Bronchial epithelial cell (primary cell): ENCODE results near the gene LIPE. TPM values are rescaled to one million over a fixed set of nuclear protein-coding genes. Genes with fewer than 3 reads are reported as not detected.

Experiments used
- DNase-seq: peaks from one replicate; pipeline ENCODE4 v3.0.0-alpha.2; 2010; ENCODE audit warnings: low read depth
- FAIRE-seq: peaks from 2 replicates; lab custom pipeline; 2011; peaks lifted over from hg19 to GRCh38; lab: Jason Lieb, UNC
- H3K27me3 ChIP-seq: 2 replicates; pipeline ENCODE4 v1.5.1; 2011; ENCODE audit warnings: low read length; ENCODE audit not compliant: control insufficient read depth, insufficient read depth
- H3K36me3 ChIP-seq: 2 replicates; pipeline ENCODE4 v1.5.1; 2011; ENCODE audit warnings: low read length; ENCODE audit not compliant: control insufficient read depth, insufficient read depth
- H3K4me3 ChIP-seq: 2 replicates; pipeline ENCODE4 v1.5.1; 2011; ENCODE audit warnings: mild to moderate bottlenecking, low read depth, low read length, control low read depth
- total RNA-seq: library from RNA; depleted of rRNA; stranded (reverse); fragments of >200 nt; gene quantifications from 2 replicates; pipeline ENCODE4 v1.2.1, GENCODE V29; 2014
- TF ChIP-seq, protein P1 (sequence below): IDR thresholded peaks from 2 replicates; pipeline ENCODE4 v1.5.1; 2011; ENCODE audit warnings: mild to moderate bottlenecking, moderate library complexity, low read length, control low read depth, inconsistent platforms; ENCODE audit not compliant: insufficient read depth, severe bottlenecking

Gene LIPE
- total RNA-seq, 1 donor from 2014 or later, result 7.6 TPM

DNA sequence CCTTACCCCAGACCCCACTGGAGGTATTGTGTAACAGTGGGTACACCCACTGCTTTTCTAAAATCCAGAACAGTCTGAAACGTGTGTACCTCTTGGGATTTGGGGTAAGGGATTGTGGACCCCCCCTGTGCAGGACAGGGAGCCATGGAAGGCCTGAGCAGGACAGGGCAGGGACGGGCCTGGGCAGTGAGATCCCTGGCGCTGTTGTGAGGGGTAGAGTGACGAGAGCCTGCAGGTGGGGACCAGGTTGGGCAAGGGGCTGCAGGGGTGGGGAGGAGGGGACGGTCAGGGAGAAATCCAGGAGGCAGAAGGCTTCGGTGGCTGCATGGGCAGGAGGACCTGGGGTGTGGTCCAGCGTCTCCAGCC is 65.7 kb downstream of the LIPE start:
- FAIRE-seq, result no peak
- Histone ChIP-seq H3K27me3 (no peaks in the 10 kb centered on the region), H3K4me3 (no peak overlapping the region), H3K36me3 (peaks cover 1% of the 10 kb centered on the region)
- no peak for DNase-seq
- TF ChIP-seq, protein P1, sequence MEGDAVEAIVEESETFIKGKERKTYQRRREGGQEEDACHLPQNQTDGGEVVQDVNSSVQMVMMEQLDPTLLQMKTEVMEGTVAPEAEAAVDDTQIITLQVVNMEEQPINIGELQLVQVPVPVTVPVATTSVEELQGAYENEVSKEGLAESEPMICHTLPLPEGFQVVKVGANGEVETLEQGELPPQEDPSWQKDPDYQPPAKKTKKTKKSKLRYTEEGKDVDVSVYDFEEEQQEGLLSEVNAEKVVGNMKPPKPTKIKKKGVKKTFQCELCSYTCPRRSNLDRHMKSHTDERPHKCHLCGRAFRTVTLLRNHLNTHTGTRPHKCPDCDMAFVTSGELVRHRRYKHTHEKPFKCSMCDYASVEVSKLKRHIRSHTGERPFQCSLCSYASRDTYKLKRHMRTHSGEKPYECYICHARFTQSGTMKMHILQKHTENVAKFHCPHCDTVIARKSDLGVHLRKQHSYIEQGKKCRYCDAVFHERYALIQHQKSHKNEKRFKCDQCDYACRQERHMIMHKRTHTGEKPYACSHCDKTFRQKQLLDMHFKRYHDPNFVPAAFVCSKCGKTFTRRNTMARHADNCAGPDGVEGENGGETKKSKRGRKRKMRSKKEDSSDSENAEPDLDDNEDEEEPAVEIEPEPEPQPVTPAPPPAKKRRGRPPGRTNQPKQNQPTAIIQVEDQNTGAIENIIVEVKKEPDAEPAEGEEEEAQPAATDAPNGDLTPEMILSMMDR, result no peak

- H3K36me3 ChIP-seq, result peaks cover 1% of the 10 kb centered on the region
- peak; percentile 68 for FAIRE-seq
- TF ChIP-seq, protein P1, result no peak
Measured at GRCh38 chr19:42360787-42361544, 66.2 kb downstream of the LIPE start.

DNA sequence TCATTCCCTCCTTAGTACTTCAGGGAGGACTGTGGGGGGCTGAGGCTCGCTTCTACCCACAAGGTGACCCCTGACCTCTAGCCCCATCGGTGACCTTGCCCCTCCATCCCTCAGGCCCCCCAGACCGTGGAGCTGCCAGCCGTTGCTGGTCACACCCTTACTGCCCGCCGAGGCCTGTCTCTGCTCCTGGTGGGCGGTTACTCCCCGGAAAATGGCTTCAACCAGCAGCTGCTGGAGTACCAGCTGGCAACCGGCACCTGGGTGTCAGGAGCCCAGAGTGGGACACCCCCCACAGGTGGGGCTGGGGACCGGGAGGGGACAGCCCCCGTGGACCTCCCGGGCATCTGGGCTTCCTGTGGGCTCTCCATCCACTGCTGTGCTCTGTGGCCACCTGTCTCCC is 69.9 kb downstream of the LIPE start:
- Histone ChIP-seq H3K27me3 (no peaks in the 10 kb centered on the region), H3K4me3 (no peak overlapping the region), H3K36me3 (peaks cover 1% of the 10 kb centered on the region)
- no peak for DNase-seq
- TF ChIP-seq, protein P1, result no peak
- no peak for FAIRE-seq

More at GRCh38 chr19:42360787-42361544, 66.2 kb downstream of the LIPE start:
- no peak for DNase-seq
- H3K27me3 ChIP-seq, result no peaks in the 10 kb centered on the region
- no peak overlapping the region for H3K4me3 ChIP-seq

DNA sequence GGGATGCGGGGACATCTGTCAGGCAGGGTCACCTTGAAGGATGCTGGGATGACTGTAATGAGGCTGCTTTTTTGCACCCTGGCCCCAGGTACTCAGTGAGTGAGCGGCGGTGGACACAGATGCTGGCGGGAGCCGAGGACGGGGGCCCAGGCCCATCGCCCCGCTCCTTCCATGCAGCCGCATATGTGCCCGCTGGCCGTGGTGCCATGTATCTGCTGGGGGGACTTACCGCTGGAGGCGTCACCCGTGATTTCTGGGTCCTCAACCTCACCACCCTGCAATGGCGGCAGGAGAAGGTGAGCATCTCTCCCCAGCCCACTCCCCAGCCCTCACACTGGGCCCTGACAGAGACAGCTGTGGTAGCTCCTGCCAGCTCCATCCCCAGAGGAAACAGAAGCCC is 70.5 kb downstream of the LIPE start:
- Histone ChIP-seq H3K27me3 (no peaks in the 10 kb centered on the region), H3K36me3 (peaks cover 1% of the 10 kb centered on the region), H3K4me3 (no peak overlapping the region)
- FAIRE-seq, result no peak
- TF ChIP-seq, protein P1, result no peak
- DNase-seq, result no peak

GRCh38 chr19:42355896-42356295 is 71.3 kb downstream of the LIPE start:
- Histone ChIP-seq H3K4me3 (no peak overlapping the region), H3K36me3 (peaks cover 1% of the 10 kb centered on the region), H3K27me3 (no peaks in the 10 kb centered on the region)
- TF ChIP-seq, protein P1, result no peak
- DNase-seq, result no peak
- FAIRE-seq, result no peak
